ENCODE measurements around the gene SEMA3F.

DNA sequence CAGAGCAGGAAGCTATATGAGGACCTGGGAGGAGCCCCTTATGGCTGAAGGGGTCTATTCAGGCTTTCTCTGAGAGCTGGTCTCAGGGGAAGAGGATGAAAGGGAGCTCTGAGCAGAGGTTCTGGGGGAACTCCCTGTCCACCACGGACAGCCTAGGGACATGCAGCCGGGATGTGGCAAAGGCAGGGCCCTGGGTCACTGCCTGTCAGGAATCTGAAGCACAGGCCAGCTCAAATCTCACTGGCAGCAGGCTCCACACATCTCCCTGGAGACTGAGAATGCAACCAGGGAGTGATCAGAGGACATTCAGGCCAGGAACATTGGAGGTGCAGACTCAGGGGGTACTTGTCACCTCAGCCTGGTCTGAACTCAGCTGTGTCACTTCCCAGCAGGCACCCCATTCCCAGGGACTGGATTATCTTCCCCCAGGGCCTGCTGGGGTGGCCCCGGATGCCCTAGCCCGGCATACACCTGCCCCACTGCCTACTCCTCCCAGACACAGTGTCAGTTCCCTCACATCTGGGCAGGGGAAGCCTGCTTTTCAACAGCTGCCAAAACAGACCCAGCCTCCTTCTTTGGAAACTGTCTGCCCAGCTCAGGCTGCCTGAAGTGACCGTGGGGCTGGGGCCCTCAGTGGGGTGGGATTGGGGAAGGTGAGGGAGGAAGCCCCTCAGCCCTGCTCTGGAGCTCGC, 18.3 kb upstream of the SEMA3F start:
- TF ChIP-seq, protein P1, sequence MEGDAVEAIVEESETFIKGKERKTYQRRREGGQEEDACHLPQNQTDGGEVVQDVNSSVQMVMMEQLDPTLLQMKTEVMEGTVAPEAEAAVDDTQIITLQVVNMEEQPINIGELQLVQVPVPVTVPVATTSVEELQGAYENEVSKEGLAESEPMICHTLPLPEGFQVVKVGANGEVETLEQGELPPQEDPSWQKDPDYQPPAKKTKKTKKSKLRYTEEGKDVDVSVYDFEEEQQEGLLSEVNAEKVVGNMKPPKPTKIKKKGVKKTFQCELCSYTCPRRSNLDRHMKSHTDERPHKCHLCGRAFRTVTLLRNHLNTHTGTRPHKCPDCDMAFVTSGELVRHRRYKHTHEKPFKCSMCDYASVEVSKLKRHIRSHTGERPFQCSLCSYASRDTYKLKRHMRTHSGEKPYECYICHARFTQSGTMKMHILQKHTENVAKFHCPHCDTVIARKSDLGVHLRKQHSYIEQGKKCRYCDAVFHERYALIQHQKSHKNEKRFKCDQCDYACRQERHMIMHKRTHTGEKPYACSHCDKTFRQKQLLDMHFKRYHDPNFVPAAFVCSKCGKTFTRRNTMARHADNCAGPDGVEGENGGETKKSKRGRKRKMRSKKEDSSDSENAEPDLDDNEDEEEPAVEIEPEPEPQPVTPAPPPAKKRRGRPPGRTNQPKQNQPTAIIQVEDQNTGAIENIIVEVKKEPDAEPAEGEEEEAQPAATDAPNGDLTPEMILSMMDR (IDR thresholded peaks at IDR 0.05; ENCODE audit: low read depth, low read length, poor library complexity, severe bottlenecking) = no peak
- TF ChIP-seq EZH2phosphoT487 (IDR thresholded peaks at IDR 0.05; ENCODE audit: borderline replicate concordance, low read length) = no peak
